ENCODE measurements around the gene TNXB. TPM values are rescaled to one million over a fixed set of nuclear protein-coding genes. Genes with fewer than 3 reads are reported as not detected.

Gene TNXB
- total RNA-seq, 1 experiment from 2014 or later: 3.0 TPM

- CTCF ChIA-PET: interaction anchor here (2.3 kb wide), 1 partner anchor 12 kb away, joined by 9 read pairs; no protein-coding TSS in a partner anchor
- no peaks in the 10 kb centered on the region for H3K9me3 Mint-ChIP-seq (ENCODE audit: unreplicated experiment)
- no peak for DNase-seq (ENCODE audit: unreplicated experiment)
- no peak overlapping the region for H3K4me3 Mint-ChIP-seq (ENCODE audit: unreplicated experiment)
- intact Hi-C loops (cut with micrococcal nuclease): loop anchor here (2.0 to 5.0 kb wide), 2 partner anchors 67 to 132 kb away; no protein-coding TSS in a partner anchor
- TSS peak; percentile 45 for BruUV-seq (replicated peaks)
- POLR2A ChIA-PET: interaction anchor here (3.8 kb wide), 1 partner anchor 13 kb away, joined by 34 read pairs; the partner anchor contains the start of genes ATF6B and FKBPL
- peaks cover 69% of the 10 kb centered on the region for H3K36me3 Mint-ChIP-seq (ENCODE audit: insufficient read depth, unreplicated experiment)
- no peak overlapping the region for H3K27ac Mint-ChIP-seq (ENCODE audit: low read depth, unreplicated experiment)
- TF ChIP-seq CTCF (IDR thresholded peaks at IDR 0.05; ENCODE audit: unreplicated experiment): no peak
- no peaks in the 10 kb centered on the region for H3K27me3 Mint-ChIP-seq (ENCODE audit: insufficient read depth, unreplicated experiment)
- peaks cover 36% of the 10 kb centered on the region for H3K4me1 Mint-ChIP-seq (ENCODE audit: insufficient read depth, unreplicated experiment)
These were observed 6.5 kb upstream of the TNXB start for GRCh38 chr6:32115623-32116022.

GRCh38 chr6:32114796-32115195 is 5.7 kb upstream of the TNXB start:
- TF ChIP-seq CTCF (IDR thresholded peaks at IDR 0.05; ENCODE audit: unreplicated experiment): no peak
- CTCF ChIA-PET: interaction anchor here (0.6 to 2.3 kb wide), 5 partner anchors 12 to 1081 kb away, joined by 3 to 9 read pairs (median 4); no protein-coding TSS in a partner anchor
- Mint-ChIP-seq H3K27me3 (ENCODE audit: insufficient read depth, unreplicated experiment) (peaks cover 6% of the 10 kb centered on the region), H3K27ac (ENCODE audit: low read depth, unreplicated experiment) (peak overlapping the region; percentile 17), H3K4me3 (ENCODE audit: unreplicated experiment) (no peak overlapping the region), H3K36me3 (ENCODE audit: insufficient read depth, unreplicated experiment) (peaks cover 61% of the 10 kb centered on the region), H3K4me1 (ENCODE audit: insufficient read depth, unreplicated experiment) (peaks cover 36% of the 10 kb centered on the region), H3K9me3 (ENCODE audit: unreplicated experiment) (no peaks in the 10 kb centered on the region)
- BruUV-seq (replicated peaks): no TSS peak
- intact Hi-C loops (cut with micrococcal nuclease): loop anchor here (2.0 to 5.0 kb wide), 2 partner anchors 66 to 133 kb away; no protein-coding TSS in a partner anchor
- POLR2A ChIA-PET: interaction anchor here (0.9 to 1.8 kb wide), 4 partner anchors 16 to 217 kb away, joined by 3 to 4 read pairs (median 4); partner anchors contain the start of gene FKBPL
- DNase-seq (ENCODE audit: unreplicated experiment): no peak

DNA sequence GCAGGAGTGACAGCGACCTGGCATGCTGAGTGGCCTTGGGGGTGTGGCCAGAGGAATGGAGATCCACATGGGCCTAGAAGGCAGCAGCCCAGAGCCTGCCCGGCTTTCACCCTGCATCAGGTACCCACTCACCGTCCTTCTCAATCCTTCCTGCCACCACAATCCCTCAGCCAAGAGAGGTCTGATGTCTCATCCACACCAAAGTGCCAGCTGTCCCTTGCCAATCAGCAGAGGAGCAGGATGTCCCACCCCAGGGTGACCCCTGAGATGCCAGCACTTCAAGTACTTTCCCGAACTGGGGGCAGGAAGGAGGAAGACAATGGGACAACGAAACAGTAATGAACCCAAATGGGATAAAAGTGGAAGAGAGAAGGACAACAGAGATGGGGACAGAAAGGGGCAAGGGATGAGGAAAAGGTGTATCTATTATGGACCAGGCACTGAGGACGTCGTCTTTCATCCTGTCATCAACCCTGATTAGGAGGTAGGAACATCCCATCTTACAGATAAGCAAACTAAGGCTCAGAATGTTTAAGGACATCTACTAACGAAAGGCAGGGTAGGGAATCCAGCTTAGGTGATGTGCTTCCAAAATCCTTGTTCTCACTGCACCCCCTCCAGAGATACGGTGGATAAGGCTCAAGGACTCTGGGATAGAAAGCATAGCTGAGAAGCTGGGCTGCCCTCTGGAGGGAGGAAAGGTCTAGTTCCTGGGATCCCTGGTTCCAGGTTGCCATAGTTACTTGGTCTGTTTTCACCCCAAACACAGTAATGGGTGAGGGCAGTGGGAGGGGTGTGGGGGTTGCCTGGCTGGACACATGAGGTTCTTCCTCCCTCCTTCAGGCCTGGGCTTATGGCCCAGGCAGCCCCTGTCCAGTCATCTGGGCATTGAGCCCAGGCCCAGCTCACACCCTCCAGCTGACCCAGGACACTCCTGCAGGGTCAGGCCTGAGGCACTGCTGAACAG is 4.5 kb upstream of the TNXB start:
- peak; percentile 23 for TF ChIP-seq CTCF (IDR thresholded peaks at IDR 0.05; ENCODE audit: unreplicated experiment)
- peaks cover 49% of the 10 kb centered on the region for H3K36me3 Mint-ChIP-seq (ENCODE audit: insufficient read depth, unreplicated experiment)
- ChIA-PET POLR2A (interaction anchor here (0.7 to 1.8 kb wide), 6 partner anchors 9 to 133 kb away, joined by 3 to 4 read pairs (median 4); partner anchors contain the start of gene FKBPL), CTCF (interaction anchor here (0.6 to 2.3 kb wide), 3 partner anchors 11 to 438 kb away, joined by 4 to 9 read pairs (median 4); no protein-coding TSS in a partner anchor)
- H3K27me3 Mint-ChIP-seq (ENCODE audit: insufficient read depth, unreplicated experiment): peaks cover 17% of the 10 kb centered on the region
- peak; percentile 67 for DNase-seq (ENCODE audit: unreplicated experiment)
- peak overlapping the region; percentile 17 for H3K27ac Mint-ChIP-seq (ENCODE audit: low read depth, unreplicated experiment)
- BruUV-seq (replicated peaks): no TSS peak
- no peaks in the 10 kb centered on the region for H3K9me3 Mint-ChIP-seq (ENCODE audit: unreplicated experiment)
- peaks cover 33% of the 10 kb centered on the region for H3K4me1 Mint-ChIP-seq (ENCODE audit: insufficient read depth, unreplicated experiment)
- intact Hi-C loops (cut with micrococcal nuclease): loop anchor here (2.0 kb wide), 1 partner anchor 65 kb away; no protein-coding TSS in a partner anchor
- H3K4me3 Mint-ChIP-seq (ENCODE audit: unreplicated experiment): no peak overlapping the region

DNA sequence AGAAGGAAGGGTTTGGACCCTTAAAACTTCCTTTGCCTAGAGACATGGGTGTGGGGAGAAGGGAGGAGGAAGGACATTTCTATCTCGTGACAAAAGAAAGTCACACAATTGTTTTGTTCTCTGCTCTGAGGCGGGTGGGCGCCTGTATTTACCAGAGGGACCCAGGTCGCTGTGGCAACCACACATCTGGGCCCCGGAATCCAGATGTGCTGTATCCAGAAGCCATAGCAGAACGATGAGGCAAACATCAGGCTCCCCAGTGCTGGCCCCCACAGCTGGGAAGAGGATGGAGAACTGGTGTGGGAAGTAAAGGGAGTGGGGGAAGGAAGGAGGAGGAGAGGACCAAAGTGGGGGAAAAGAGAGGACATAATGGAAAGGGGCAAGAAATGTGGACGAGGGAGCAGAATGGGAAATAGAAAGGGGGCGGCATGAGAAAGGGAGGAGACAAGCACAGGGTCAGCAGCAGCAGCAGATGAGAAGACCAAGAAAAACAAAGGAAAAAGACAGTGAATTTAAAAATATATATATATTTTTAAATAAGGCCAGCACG is 3.4 kb upstream of the TNXB start:
- TF ChIP-seq CTCF (IDR thresholded peaks at IDR 0.05; ENCODE audit: unreplicated experiment): no peak
- intact Hi-C loops (cut with micrococcal nuclease): no loop called here
- peaks cover 18% of the 10 kb centered on the region for H3K27me3 Mint-ChIP-seq (ENCODE audit: insufficient read depth, unreplicated experiment)
- DNase-seq (ENCODE audit: unreplicated experiment): no peak
- no peak overlapping the region for H3K4me3 Mint-ChIP-seq (ENCODE audit: unreplicated experiment)
- BruUV-seq (replicated peaks): no TSS peak
- H3K27ac Mint-ChIP-seq (ENCODE audit: low read depth, unreplicated experiment): no peak overlapping the region
- POLR2A ChIA-PET: interaction anchor here (0.7 kb wide), 1 partner anchor 829 kb away, joined by 5 read pairs; no protein-coding TSS in a partner anchor
- H3K36me3 Mint-ChIP-seq (ENCODE audit: insufficient read depth, unreplicated experiment): peaks cover 41% of the 10 kb centered on the region
- CTCF ChIA-PET: no interaction called here
- peaks cover 42% of the 10 kb centered on the region for H3K4me1 Mint-ChIP-seq (ENCODE audit: insufficient read depth, unreplicated experiment)
- H3K9me3 Mint-ChIP-seq (ENCODE audit: unreplicated experiment): no peaks in the 10 kb centered on the region
